NCI-H2227 (cell line): Measurements from ENCODE around the gene PCK1.

ENCODE experiments used
- DNase-seq: peaks from one replicate; lab custom pipeline; 2025; ENCODE audit not compliant: unreplicated experiment; lab: John Stamatoyannopoulos, UW

The PCK1 gene

GRCh38 chr20:57536120-57536708 lies 24.7 kb upstream of the PCK1 start:
- no peak for DNase-seq

GRCh38 chr20:57536771-57537724 lies 23.9 kb upstream of the PCK1 start:
- no peak for DNase-seq

- no peak for DNase-seq
Measured at GRCh38 chr20:57537822-57538221, 23.1 kb upstream of the PCK1 start.

GRCh38 chr20:57539889-57540288 lies 21.0 kb upstream of the PCK1 start:
- no peak for DNase-seq

- DNase-seq: no peak
Measured at GRCh38 chr20:57540890-57541580, 19.9 kb upstream of the PCK1 start.

- DNase-seq: no peak
Measured at GRCh38 chr20:57543754-57544153, 17.2 kb upstream of the PCK1 start.

GRCh38 chr20:57544838-57545564 lies 15.9 kb upstream of the PCK1 start:
- no peak for DNase-seq

- DNase-seq: no peak
Measured at GRCh38 chr20:57545927-57546662, 14.8 kb upstream of the PCK1 start.

GRCh38 chr20:57546956-57547649 lies 13.8 kb upstream of the PCK1 start:
- DNase-seq: no peak

GRCh38 chr20:57548177-57549058 lies 12.5 kb upstream of the PCK1 start:
- DNase-seq: no peak

- no peak for DNase-seq
Measured at GRCh38 chr20:57552471-57552870, 8.4 kb upstream of the PCK1 start.

GRCh38 chr20:57553376-57554018 lies 7.4 kb upstream of the PCK1 start:
- DNase-seq: peak; percentile 22

GRCh38 chr20:57555457-57556184 lies 5.3 kb upstream of the PCK1 start:
- DNase-seq: no peak

GRCh38 chr20:57556980-57557274 lies 4.0 kb upstream of the PCK1 start:
- no peak for DNase-seq

GRCh38 chr20:57557926-57558613 lies 2.8 kb upstream of the PCK1 start:
- no peak for DNase-seq

GRCh38 chr20:57558614-57559288 lies 2.2 kb upstream of the PCK1 start:
- no peak for DNase-seq

- no peak for DNase-seq
Measured at GRCh38 chr20:57559289-57559634, 1.6 kb upstream of the PCK1 start.
